GM21576 (cell line): ENCODE measurements around the gene LSG1.

ENCODE experiments used
- ATAC-seq: cut with Tn5 transposase; IDR thresholded peaks from one replicate; pipeline ENCODE4 v1.9.1; 2021; ENCODE audit warnings: mild to moderate bottlenecking, moderate library complexity; ENCODE audit not compliant: unreplicated experiment

Gene LSG1

GRCh38 chr3:194687638-194688199 is 15.7 kb upstream of the LSG1 start:
- peak; percentile 32 for ATAC-seq

- ATAC-seq = peak; percentile 0
Measured at GRCh38 chr3:194686816-194687637, 15.0 kb upstream of the LSG1 start.

- ATAC-seq = no peak
Measured at GRCh38 chr3:194686414-194686815, 14.4 kb upstream of the LSG1 start.

- ATAC-seq = peak; percentile 36
Measured at GRCh38 chr3:194685718-194686413, 13.9 kb upstream of the LSG1 start, which contains the start of gene FAM43A. FAM43A (plus strand) TSS chr3:194685883; CDS start chr3:194686827, 944 bp downstream.

DNA sequence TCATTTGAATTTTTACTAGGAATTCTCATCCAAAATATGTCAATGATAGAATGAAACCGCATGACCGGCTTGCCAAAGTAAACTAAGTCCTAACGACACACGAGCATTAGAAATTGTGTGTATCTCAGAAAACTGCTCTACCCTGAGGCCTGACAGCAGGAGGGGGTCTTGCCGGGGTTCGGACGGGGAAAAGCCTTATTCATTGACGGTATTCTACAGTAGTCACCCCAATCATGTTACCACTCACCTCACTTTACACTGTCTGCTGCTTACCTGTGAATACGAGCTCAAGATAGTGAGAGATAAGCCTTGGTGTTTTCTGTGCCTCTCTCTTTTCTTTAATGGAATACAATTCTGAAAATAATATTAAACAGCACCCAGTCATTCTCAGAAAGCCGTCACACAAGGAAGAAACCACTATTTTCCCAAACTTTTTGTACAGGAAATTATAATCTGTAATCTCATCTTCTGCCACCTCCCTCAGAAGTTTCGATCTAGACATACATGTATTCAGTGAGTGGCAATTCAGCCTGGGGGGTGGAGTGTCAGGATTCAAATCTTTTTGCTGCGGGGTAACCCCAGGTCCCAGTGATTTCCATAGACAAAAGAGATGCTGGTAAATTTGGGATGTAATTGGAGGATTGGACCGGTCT is 13.2 kb upstream of the LSG1 start:
- peak; percentile 9 for ATAC-seq

- ATAC-seq = no peak
Measured at GRCh38 chr3:194683380-194683779, 11.4 kb upstream of the LSG1 start.

DNA sequence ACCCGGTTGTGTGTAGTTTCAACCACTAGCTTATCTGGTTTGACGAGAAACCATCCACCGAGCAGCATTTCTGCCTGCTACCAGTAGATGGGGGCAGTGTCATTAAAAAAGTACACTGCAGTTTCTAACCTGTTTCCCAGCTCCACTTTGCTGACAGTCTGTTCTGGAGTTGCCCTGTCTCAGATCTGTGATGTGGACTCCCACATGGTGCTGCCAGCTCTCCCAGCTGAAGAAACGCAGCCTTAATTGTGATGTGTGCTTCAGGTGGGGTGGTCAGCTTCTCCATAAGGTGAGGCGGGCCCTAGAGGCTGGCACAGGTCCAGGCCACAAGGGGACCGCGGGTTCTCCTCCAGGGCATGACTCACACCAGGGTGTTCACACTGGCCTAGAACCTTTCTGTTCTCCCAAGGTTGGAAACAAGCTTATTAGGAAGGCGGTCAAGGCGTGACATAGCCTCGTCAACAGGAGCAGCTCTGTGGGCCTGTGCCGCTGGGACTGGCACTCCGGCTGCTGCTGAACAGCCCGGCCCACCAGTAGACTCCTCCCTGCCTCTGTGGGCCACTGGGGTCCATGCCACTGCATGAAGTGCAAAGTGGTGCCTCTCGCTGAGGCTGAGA is 10.8 kb upstream of the LSG1 start:
- peak; percentile 37 for ATAC-seq

- no peak for ATAC-seq
Measured at GRCh38 chr3:194682189-194682693, 10.2 kb upstream of the LSG1 start.

GRCh38 chr3:194680888-194681615 is 9.1 kb upstream of the LSG1 start:
- ATAC-seq = no peak

DNA sequence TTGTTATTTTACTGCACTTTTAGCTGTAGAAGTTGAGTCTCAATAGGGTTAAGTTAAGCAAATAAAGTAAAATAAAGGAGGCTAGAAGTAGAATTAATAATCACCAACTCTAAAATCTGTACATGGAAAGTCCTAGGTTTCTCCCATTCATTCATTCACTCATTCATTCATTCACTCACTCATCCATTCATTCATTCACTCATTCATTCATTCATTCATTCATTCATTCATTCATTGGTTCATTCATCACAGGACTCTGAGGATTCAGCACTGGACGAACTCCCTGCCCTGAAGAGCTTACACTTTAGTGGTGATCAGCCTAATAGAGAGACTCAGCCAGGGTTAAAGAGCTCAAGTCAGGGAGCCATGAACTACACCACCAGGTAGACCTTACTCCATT is 4.5 kb upstream of the LSG1 start:
- no peak for ATAC-seq

DNA sequence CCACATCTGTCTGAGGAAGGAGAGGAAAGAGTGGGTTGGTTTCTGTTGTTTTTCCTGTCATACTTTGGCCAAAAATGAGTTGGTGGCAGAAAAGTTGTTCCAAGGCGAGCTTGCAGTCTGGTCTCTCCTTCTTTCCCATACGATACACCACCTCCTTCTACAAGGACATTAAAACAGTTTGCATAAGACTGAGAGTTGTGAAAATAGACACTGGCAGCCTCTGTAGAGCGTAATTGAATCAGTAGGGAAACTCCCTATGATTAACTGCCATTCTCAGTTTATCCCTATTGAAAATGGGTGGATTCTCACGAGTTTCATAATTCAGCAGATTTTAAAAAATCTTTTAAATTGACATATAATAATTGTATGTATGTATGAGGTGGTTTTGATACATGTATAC is 3.7 kb upstream of the LSG1 start:
- ATAC-seq = no peak

DNA sequence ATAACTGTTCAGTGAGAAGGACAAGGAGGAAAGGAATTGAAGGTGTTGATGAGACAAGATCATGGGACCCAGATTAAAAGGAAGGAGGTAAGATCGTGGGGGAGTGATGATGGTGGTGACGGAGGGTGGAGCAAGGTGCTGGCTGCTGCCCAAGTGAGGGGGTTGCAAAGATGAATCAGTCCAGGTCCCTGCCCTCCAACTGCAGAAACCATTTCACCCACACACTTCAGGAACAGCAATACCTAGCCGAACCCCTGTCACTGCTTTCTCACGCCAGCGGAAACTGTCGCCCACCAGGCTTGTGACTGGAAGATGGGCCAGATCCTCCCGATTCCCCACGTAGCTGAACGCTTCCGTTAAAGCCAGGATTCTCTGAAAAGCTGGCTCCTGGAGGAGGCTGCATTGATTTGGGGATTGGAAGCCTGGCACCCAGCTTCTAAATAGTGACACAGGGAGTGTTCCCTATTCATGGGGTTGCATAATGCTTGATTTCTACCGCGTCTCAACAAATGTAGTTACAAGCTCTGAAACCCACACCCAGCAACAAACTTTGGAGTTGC is 3.2 kb upstream of the LSG1 start:
- no peak for ATAC-seq

GRCh38 chr3:194673761-194674160 is 1.8 kb upstream of the LSG1 start:
- ATAC-seq = no peak

GRCh38 chr3:194672876-194673275 is 885 bp upstream of the LSG1 start:
- ATAC-seq = no peak

GRCh38 chr3:194671511-194671899 is 486 bp downstream of the LSG1 start:
- ATAC-seq = peak; percentile 20

DNA sequence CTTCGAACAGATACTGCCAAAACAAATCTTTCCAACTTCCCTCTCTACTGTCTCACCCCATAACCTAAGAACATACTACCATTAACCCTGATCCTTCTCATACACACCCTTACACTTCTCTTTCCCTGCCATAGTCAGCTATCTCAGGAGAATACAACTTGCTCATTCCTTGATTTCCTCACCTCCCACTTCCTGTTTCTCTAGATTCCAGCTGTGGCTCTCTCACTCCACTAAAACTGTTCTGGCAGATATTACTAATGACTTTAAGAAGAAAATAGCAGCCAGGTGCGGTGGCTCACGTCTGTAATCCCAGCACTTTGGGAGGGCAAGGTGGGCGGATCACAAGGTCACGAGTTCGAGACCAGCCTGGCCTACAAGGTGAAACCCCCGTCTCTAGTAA is 4.6 kb downstream of the LSG1 start:
- ATAC-seq = no peak

DNA sequence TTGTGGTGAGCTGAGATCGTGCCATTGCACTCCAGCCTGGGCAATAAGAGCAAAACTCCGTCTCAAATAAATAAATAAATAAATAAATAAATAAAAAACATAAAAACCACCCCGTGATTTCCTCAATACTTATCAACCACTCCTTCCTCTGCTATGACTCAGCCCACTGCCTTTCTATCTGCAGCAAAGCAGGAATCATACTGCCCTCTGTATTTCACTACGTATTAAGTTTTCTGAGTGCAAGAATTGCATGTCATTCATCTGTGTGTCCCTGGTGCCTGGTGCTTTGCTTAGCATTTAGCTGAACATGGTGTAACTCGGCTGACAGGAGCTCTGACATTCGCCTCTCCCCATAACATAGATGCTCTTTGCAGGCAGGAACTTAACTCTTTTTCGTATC is 7.1 kb downstream of the LSG1 start:
- no peak for ATAC-seq

DNA sequence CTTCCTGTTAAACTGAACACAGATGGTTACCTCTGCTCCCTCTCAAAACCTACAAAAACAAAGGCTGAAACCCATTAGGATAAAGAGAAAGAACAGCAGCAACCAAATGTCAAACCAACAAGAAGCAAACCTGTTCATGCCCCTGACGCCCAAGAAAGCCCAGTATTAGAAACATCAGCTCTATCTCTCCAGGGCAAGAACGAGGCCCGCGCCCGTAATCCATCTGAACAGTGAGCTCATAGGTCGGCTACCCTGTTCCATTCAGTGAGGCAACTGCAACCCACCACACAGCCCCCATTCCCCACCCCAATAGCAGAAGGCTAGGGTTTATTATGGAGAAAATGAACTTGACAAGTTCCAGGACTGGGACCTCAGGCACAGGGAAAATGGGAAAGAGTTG is 10.0 kb downstream of the LSG1 start:
- no peak for ATAC-seq

- ATAC-seq = no peak
Measured at GRCh38 chr3:194661374-194661773, 10.6 kb downstream of the LSG1 start.

GRCh38 chr3:194659778-194660177 is 12.2 kb downstream of the LSG1 start:
- ATAC-seq = no peak
